ENCODE measurements around the gene PRPF19. TPM values are rescaled to one million over a fixed set of nuclear protein-coding genes. Genes with fewer than 3 reads are reported as not detected.

Gene PRPF19
- polyA plus RNA-seq, 1 of the 3 experiments (the other 2 are of a cell fraction): 58.9 TPM

DNA sequence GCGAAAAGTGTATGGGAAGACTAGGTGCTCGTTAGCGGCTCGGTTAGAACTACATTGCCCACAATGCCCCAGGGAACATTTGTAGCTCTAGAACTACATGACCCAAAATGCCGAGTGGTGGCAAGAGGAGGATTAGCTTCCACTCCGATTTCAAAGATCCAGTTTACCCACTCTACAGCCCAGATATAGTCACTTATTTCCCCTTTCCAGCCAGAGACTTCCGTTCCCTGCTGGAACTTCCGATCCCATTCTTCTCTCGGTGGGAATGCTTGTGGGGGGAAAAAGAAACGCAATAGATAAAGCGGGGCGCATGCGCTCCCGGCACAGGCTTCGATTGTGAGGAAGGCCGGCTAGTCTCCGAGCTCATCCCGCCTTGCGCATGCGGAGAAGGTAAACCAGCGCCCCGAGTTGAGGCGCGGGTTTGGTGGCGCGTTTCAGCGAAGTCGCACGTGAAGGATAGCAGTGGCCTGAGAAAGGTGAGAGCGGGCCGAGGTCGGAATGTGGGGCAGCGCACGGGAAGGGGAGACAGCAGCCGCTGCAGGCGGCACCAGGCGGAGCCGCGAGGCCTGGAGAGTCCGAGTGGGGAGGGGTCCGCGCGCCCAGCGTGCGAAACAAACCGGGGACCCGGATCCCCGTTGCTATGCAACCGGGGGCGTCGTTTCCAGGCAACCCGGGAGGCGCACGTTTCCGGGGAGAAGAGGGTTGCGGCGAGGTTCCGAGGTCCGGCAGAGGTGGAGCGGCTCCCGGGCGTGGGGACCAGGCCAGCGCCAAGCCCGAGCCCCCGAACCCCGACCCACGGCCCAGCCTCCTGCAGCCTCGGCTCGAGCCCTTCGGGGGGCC, 7.6 kb upstream of the PRPF19 start, which contains the start of gene TMEM109 (continued):
- TF ChIP-seq, protein P1, sequence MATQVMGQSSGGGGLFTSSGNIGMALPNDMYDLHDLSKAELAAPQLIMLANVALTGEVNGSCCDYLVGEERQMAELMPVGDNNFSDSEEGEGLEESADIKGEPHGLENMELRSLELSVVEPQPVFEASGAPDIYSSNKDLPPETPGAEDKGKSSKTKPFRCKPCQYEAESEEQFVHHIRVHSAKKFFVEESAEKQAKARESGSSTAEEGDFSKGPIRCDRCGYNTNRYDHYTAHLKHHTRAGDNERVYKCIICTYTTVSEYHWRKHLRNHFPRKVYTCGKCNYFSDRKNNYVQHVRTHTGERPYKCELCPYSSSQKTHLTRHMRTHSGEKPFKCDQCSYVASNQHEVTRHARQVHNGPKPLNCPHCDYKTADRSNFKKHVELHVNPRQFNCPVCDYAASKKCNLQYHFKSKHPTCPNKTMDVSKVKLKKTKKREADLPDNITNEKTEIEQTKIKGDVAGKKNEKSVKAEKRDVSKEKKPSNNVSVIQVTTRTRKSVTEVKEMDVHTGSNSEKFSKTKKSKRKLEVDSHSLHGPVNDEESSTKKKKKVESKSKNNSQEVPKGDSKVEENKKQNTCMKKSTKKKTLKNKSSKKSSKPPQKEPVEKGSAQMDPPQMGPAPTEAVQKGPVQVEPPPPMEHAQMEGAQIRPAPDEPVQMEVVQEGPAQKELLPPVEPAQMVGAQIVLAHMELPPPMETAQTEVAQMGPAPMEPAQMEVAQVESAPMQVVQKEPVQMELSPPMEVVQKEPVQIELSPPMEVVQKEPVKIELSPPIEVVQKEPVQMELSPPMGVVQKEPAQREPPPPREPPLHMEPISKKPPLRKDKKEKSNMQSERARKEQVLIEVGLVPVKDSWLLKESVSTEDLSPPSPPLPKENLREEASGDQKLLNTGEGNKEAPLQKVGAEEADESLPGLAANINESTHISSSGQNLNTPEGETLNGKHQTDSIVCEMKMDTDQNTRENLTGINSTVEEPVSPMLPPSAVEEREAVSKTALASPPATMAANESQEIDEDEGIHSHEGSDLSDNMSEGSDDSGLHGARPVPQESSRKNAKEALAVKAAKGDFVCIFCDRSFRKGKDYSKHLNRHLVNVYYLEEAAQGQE (IDR thresholded peaks at IDR 0.05; ENCODE audit: low read depth, low read length): no peak
- TF ChIP-seq NRF1 (IDR thresholded peaks at IDR 0.05; ENCODE audit: low read depth, low read length) (peak; percentile 97), YY1 (IDR thresholded peaks at IDR 0.05; ENCODE audit: low read depth) (0 out of 2 replicates have a peak, but pooled peaks have one; percentile 7), SMC3 (IDR thresholded peaks at IDR 0.05; ENCODE audit: low read depth, low read length) (no peak), TEAD4 (IDR thresholded peaks at IDR 0.05; ENCODE audit: borderline replicate concordance, insufficient read depth) (no peak), RAD21 (IDR thresholded peaks at IDR 0.05; ENCODE audit: low read length) (no peak), EP300 (IDR thresholded peaks at IDR 0.05; ENCODE audit: borderline replicate concordance in 1 of 2, low read depth in 1 of 2, low read length in 1 of 2) (no peak), RCOR1 (IDR thresholded peaks at IDR 0.05; ENCODE audit: low read length) (no peak), JUND (IDR thresholded peaks at IDR 0.05) (no peak), FOSL2 (IDR thresholded peaks at IDR 0.05; ENCODE audit: borderline replicate concordance, low read depth) (no peak), GABPA (IDR thresholded peaks at IDR 0.05; ENCODE audit: low read depth) (peak; percentile 72), SIN3A (IDR thresholded peaks at IDR 0.05; ENCODE audit: borderline replicate concordance, low read depth, low read length) (no peak; the same call in 1 of the 2 replicates)
- TF ChIP-seq, protein P2, sequence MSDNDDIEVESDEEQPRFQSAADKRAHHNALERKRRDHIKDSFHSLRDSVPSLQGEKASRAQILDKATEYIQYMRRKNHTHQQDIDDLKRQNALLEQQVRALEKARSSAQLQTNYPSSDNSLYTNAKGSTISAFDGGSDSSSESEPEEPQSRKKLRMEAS (IDR thresholded peaks at IDR 0.05; ENCODE audit: low read depth): peak; percentile 94
- TF ChIP-seq, protein P3, sequence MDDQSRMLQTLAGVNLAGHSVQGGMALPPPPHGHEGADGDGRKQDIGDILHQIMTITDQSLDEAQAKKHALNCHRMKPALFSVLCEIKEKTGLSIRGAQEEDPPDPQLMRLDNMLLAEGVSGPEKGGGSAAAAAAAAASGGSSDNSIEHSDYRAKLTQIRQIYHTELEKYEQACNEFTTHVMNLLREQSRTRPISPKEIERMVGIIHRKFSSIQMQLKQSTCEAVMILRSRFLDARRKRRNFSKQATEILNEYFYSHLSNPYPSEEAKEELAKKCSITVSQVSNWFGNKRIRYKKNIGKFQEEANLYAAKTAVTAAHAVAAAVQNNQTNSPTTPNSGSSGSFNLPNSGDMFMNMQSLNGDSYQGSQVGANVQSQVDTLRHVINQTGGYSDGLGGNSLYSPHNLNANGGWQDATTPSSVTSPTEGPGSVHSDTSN (IDR thresholded peaks at IDR 0.05): no peak
- TF ChIP-seq, protein P4, sequence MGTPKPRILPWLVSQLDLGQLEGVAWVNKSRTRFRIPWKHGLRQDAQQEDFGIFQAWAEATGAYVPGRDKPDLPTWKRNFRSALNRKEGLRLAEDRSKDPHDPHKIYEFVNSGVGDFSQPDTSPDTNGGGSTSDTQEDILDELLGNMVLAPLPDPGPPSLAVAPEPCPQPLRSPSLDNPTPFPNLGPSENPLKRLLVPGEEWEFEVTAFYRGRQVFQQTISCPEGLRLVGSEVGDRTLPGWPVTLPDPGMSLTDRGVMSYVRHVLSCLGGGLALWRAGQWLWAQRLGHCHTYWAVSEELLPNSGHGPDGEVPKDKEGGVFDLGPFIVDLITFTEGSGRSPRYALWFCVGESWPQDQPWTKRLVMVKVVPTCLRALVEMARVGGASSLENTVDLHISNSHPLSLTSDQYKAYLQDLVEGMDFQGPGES (IDR thresholded peaks at IDR 0.05; ENCODE audit: low read depth, low read length): no peak
